Spleen (tissue), 11 donors: ENCODE measurements around the gene BMP2K. TPM values are rescaled to one million over a fixed set of nuclear protein-coding genes. Genes with fewer than 3 reads are reported as not detected.

Experiments used
- DNase-seq: peaks from one replicate; pipeline ENCODE4 v3.0.0-alpha.2; 2020
- H3K27ac ChIP-seq, 8 donors: fragments of 200-600 bp; sonication (generic) in 7 of 8; 1 replicate in 4 of 8; 2 replicates in 4 of 8; pipeline versions ENCODE4 v1.5.0 to v1.8.0; 2016 to 2021; ENCODE audit warnings: inconsistent platforms in 4 of 8, mild to moderate bottlenecking in 4 of 8, moderate library complexity in 1 of 8
- H3K27me3 ChIP-seq, 7 donors: fragments of 200-600 bp; sonication (generic) in 6 of 7; replicated peaks in 1 of 7; 1 replicate in 4 of 7; 2 replicates in 3 of 7; pipeline versions ENCODE4 v1.5.0 to v1.8.0; 2016 to 2021; ENCODE audit warnings: inconsistent platforms in 3 of 7, mild to moderate bottlenecking in 1 of 7
- H3K36me3 ChIP-seq, 6 donors: fragments of 200-600 bp; sonication (generic) in 5 of 6; 1 replicate in 4 of 6; 2 replicates in 2 of 6; pipeline versions ENCODE4 v1.5.0 to v1.8.0; 2016 to 2021; ENCODE audit warnings: inconsistent platforms in 2 of 6
- H3K4me1 ChIP-seq, 6 donors: fragments of 200-600 bp; sonication (generic) in 5 of 6; 1 replicate in 3 of 6; 2 replicates in 3 of 6; pipeline versions ENCODE4 v1.5.0 to v1.8.0; 2016 to 2021; ENCODE audit warnings: inconsistent platforms in 3 of 6
- H3K4me3 ChIP-seq, 8 donors: fragments of 200-600 bp; sonication (generic) in 7 of 8; 1 replicate in 4 of 8; 2 replicates in 4 of 8; pipeline versions ENCODE4 v1.5.0 to v1.8.0; 2016 to 2021; ENCODE audit warnings: inconsistent platforms in 4 of 8, mild to moderate bottlenecking in 4 of 8, moderate library complexity in 2 of 8
- H3K9me3 ChIP-seq, 8 donors: fragments of 200-600 bp; sonication (generic) in 7 of 8; 1 replicate in 4 of 8; 2 replicates in 4 of 8; pipeline versions ENCODE4 v1.5.0 to v1.8.0; 2016 to 2021; ENCODE audit warnings: inconsistent platforms in 4 of 8
- POLR2A ChIP-seq, 3 donors: fragments of 450-650 bp; IDR thresholded peaks; one replicate each; pipeline ENCODE4 v1.5.1; 2017; ENCODE audit warnings: antibody characterized with exemption in 3 of 3, mild to moderate bottlenecking in 1 of 3
- POLR2AphosphoS5 ChIP-seq, 3 donors: sonication (generic); formaldehyde crosslinking; IDR thresholded peaks; one replicate each; pipeline ENCODE4 v1.5.1; 2017; ENCODE audit warnings: antibody characterized with exemption in 3 of 3
- WGBS, 5 donors: extraction: QIAGEN DNeasy Blood & Tissue Kit in 3 of 5; methylation state at CpG; one replicate each; pipeline versions ENCODE4 v1.1.5 to v1.1.7; 2013 to 2018; 5-methylcytosine and 5-hydroxymethylcytosine counted together
- intact Hi-C: fragments of 100-400 bp; cut with DNase I; formaldehyde crosslinking; loops from one replicate; pipeline ENCODE4 v1.15.0; 2023; ENCODE audit warnings: low total_unique reads
- polyA plus RNA-seq, 3 donors: library from polyadenylated mRNA; stranded (reverse); fragments of 200-250 nt; gene quantifications; one replicate each; pipeline ENCODE4 v1.2.1, GENCODE V29; 2013
- total RNA-seq, 7 donors: library from RNA; depleted of rRNA in 3 of 7; stranded (reverse); fragments of >200 nt in 3 of 7; fragmentation: NEBNext Ultra II Directional in 4 of 7; extraction: Animal tissue kit (Norgen Biotek cat#: 25700) in 4 of 7; gene quantifications; one replicate each; pipeline versions ENCODE4 v1.1.0 to v1.2.1, GENCODE V29; 2016 to 2021
- TF ChIP-seq, protein P1 (sequence below), 11 experiments: fragments of 200-600 bp in 7 of 11; fragments of 450-650 bp in 4 of 11; sonication (generic) in 4 of 11; IDR thresholded peaks in 8 of 11; conservative IDR thresholded peaks in 3 of 11; 1 replicate in 7 of 11; 2 replicates in 4 of 11; pipeline versions ENCODE4 v1.4.0 to v1.8.0; 2016 to 2021; ENCODE audit warnings: antibody characterized with exemption in 11 of 11, inconsistent platforms in 4 of 11, mild to moderate bottlenecking in 1 of 11
- donor health status: healthy with polysubstance abuse.
- donor health status: DM: no; HTN: no; CAD: no; lungs with moderate emphysema.
- donor health status: DM: no; HTN: no; CAD: no.
- donor health status: Bipolar disorder and iron deficiency.
- donor health status: healthy.
- donor health status: DM: no; HTN: no; CAD: no.
- donor health status: DM: yes; HTN: yes; CAD: no.

BMP2K gene
- total and polyA plus RNA-seq, 10 donors: 27.4 to 154 (median 96.3) TPM

DNA sequence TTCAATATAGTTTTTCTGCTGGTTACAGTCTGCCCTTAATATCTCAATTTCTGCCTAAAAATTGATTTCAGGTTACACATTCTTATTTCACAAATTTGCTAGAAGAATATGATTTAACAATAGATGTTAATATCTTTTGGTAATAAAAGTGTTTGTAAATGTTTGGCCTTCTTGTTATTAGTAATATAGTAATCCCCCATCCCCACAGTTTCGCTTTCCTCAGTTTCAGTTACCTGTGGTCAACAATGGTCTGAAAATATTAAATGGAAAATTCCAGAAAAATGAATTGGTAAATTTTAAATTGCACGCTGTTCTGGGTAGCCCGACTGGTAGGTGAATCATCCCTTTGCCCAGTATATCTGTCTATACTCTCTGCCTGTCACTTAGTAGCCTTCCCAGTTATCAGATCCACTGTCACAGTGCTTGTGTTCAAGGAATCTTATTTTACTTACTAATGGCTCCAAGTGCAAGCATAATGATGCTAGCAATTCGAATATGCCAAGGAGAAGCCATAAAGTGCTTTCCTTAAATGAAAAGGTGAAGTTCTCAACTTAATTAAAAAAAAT lies 3.5 kb upstream of the BMP2K start:
- no peak overlapping the region for H3K4me3 ChIP-seq
- intact Hi-C loops: loop anchor here (10.0 kb wide), 1 partner anchor 118 kb away; no protein-coding TSS in a partner anchor
- TF ChIP-seq, protein P1, sequence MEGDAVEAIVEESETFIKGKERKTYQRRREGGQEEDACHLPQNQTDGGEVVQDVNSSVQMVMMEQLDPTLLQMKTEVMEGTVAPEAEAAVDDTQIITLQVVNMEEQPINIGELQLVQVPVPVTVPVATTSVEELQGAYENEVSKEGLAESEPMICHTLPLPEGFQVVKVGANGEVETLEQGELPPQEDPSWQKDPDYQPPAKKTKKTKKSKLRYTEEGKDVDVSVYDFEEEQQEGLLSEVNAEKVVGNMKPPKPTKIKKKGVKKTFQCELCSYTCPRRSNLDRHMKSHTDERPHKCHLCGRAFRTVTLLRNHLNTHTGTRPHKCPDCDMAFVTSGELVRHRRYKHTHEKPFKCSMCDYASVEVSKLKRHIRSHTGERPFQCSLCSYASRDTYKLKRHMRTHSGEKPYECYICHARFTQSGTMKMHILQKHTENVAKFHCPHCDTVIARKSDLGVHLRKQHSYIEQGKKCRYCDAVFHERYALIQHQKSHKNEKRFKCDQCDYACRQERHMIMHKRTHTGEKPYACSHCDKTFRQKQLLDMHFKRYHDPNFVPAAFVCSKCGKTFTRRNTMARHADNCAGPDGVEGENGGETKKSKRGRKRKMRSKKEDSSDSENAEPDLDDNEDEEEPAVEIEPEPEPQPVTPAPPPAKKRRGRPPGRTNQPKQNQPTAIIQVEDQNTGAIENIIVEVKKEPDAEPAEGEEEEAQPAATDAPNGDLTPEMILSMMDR (IDR thresholded peaks at IDR 0.05 in 8 of 11, conservative IDR thresholded peaks at IDR 0.05 in 3 of 11): no peak
- no peak for TF ChIP-seq POLR2A (IDR thresholded peaks at IDR 0.05)
- no peak for TF ChIP-seq POLR2AphosphoS5 (IDR thresholded peaks at IDR 0.05)
- DNase-seq: no peak
- no peak overlapping the region for H3K27ac ChIP-seq
- H3K27me3 ChIP-seq: no peaks in the 10 kb centered on the region
- no peaks in the 10 kb centered on the region for H3K9me3 ChIP-seq
- WGBS, 5 donors: 74 to 91% (median 89%) methylated on average over 4 of the region's 4 CpGs
- H3K4me1 ChIP-seq: peaks cover 3 to 40% (median 17%) of the 10 kb centered on the region in 6 donors
- H3K36me3 ChIP-seq: no peaks in the 10 kb centered on the region

DNA sequence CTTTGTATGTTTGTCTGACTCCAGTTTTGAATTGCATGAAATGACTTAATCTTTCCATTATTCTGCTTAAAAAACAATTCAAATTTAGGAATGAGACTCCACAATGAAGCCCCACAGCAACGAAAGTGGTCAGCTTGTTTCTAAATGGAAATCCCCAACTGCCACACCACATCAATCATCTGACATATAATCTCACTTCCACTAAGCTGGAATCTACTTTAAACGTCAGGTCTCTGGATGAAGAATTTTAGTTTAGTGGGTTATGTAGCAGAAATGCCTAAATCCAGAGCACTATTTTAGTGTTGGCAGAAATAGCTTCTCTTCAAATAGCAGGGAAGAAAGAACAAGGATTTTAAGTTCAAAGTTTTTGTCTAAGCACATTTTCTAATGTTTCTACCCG lies 1.7 kb upstream of the BMP2K start:
- Histone ChIP-seq H3K4me1 (peaks cover 3 to 43% (median 33%) of the 10 kb centered on the region in 6 donors), H3K4me3 (no peak overlapping the region), H3K27me3 (no peaks in the 10 kb centered on the region), H3K36me3 (no peaks in the 10 kb centered on the region), H3K27ac (peak overlapping the region in 6 of 8 donors; percentile 94 to 99 (median 98)), H3K9me3 (no peaks in the 10 kb centered on the region)
- intact Hi-C loops: loop anchor here (10.0 kb wide), 1 partner anchor 120 kb away; no protein-coding TSS in a partner anchor
- no peak for DNase-seq
- TF ChIP-seq POLR2A (IDR thresholded peaks at IDR 0.05): no peak
- TF ChIP-seq POLR2AphosphoS5 (IDR thresholded peaks at IDR 0.05): no peak
- TF ChIP-seq, protein P1 (IDR thresholded peaks at IDR 0.05 in 8 of 11, conservative IDR thresholded peaks at IDR 0.05 in 3 of 11): no peak
- 35 to 52% (median 40%) methylated on average over 3 of the region's 3 CpGs for WGBS, 5 donors

DNA sequence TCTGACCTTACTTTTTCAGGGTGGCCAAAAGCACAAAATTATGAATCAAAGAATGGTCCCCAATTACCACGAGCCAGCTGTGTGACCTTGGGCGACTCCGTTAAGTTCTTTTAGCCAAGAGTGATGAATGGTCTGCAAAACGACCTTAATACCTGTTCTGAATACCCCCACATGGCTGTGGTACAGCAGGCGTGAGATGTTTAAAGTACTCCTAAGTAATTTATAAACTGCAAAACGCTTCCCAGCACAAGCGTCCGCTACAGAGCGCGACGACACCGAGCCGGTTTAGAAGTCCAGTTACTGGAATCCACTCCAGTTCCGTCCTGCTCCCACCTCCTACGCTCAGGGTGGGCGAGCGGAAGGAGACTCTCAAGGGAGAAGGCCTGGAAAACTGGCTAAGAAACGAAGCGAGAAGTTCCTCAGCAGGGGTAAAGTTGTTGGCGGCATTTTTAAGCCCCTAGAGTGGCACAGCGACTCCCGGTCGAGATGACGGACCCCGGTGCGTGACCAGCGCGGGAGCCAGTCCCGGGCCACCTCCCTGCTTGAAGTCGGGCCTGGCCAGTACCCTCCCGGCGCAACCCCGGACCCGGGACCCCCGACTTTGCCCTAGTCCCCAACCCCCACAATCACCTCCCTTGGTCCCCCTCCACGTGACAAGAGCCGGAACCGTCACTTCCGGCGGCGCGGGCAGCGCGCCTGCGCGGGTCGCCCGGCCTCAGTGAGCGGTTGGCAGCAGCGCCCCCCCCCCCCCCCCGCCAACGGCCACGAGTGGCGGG lies 659 bp upstream of the BMP2K start:
- H3K9me3 ChIP-seq: no peaks in the 10 kb centered on the region
- no peak for TF ChIP-seq POLR2A (IDR thresholded peaks at IDR 0.05)
- TF ChIP-seq, protein P1 (IDR thresholded peaks at IDR 0.05 in 8 of 11, conservative IDR thresholded peaks at IDR 0.05 in 3 of 11): no peak
- TF ChIP-seq POLR2AphosphoS5 (IDR thresholded peaks at IDR 0.05): peak in 1 of 3 donors; percentile 29
- H3K27me3 ChIP-seq: no peaks in the 10 kb centered on the region
- peaks cover 3 to 54% (median 44%) of the 10 kb centered on the region in 6 donors for H3K4me1 ChIP-seq
- peak; percentile 97 for DNase-seq
- intact Hi-C loops: loop anchor here (10.0 kb wide), 1 partner anchor 121 kb away; no protein-coding TSS in a partner anchor
- H3K4me3 ChIP-seq: peak overlapping the region; percentile 61 to 87 (median 71)
- H3K36me3 ChIP-seq: no peaks in the 10 kb centered on the region
- H3K27ac ChIP-seq: peak overlapping the region; percentile 94 to 99 (median 99)
- WGBS, 5 donors: 0 to 1% (median 0%) methylated on average over 31 to 54 of the region's 54 CpGs
